Measurements from ENCODE around the gene FOXC1. TPM values are rescaled to one million over a fixed set of nuclear protein-coding genes. Genes with fewer than 3 reads are reported as not detected.

FOXC1 gene
- total and polyA plus RNA-seq, 4 donors = 0.08 to 0.33 (median 0.14) TPM

DNA sequence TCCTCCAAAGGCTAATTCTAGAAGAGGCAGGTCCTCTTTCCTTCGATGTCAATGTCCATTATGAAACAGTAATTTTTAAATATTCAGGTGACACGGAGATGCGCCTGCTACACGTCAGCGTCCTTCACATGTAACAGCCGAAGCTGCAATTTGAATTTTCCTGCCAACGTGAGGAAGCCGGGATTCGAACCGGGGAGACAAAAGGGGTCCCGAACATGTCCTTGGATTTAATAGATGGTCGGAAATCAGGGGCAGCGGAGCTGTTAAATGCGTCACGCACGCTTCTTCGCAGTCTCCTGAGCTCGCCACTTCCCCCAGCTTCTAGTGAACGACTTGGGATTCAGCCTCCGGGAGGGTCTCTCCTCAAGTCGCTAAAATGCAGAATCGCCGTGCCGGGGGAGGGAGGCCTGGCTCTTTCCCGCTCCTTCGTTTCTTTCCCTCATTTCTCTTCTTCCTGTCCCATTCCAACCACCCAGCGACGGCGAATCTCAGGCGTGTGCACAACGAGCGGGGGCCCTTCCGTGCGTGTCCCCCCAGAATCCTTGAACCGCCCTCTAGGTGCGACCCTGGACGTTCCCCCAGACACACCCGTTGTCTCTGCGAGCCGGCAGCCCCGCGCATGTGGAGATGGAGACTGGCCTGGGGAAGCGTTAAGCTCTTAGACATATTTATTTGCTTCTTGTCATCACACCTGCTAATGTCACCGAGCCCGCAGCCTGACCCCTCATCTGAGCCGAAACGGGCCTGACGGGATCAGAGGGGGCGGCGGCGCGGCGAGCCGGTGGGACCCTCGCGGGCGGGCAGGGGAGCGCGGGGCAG, 1.3 kb upstream of the FOXC1 start (continued):
- TF ChIP-seq, protein P1, sequence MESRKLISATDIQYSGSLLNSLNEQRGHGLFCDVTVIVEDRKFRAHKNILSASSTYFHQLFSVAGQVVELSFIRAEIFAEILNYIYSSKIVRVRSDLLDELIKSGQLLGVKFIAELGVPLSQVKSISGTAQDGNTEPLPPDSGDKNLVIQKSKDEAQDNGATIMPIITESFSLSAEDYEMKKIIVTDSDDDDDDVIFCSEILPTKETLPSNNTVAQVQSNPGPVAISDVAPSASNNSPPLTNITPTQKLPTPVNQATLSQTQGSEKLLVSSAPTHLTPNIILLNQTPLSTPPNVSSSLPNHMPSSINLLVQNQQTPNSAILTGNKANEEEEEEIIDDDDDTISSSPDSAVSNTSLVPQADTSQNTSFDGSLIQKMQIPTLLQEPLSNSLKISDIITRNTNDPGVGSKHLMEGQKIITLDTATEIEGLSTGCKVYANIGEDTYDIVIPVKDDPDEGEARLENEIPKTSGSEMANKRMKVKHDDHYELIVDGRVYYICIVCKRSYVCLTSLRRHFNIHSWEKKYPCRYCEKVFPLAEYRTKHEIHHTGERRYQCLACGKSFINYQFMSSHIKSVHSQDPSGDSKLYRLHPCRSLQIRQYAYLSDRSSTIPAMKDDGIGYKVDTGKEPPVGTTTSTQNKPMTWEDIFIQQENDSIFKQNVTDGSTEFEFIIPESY (IDR thresholded peaks at IDR 0.05) = no peak
- no peak for TF ChIP-seq YY1 (IDR thresholded peaks at IDR 0.05)

DNA sequence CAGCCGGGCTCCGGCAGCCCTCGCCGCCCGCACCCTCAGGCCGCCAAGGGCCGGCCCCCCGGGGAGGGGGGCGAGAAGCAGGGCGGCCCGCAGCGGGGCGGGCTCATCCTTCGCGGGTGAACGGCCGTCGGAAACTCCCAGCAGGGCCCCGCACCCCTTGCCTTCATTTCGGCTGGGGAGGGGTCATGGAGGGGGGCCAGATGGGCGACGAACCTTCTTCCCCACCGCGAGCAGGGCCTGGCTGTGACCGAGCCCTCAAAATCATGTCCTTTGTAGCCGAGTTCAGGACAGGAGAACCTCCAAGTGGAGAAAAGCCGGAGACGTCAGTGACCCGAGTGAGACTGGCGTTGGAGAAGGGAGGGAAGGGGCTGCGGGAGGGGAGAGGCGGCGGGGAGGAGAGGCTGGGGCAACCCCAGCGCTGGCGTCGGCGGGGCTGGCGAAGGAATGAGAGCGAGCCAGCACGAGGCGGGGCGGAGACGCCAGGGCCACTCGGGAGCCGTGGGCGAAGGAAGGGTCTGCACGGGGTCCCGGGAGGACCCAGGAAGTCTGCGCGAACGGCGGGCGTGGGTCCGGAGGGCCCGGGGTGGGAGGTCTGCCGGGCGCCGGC, 571 bp upstream of the FOXC1 start:
- TF ChIP-seq RXRA (IDR thresholded peaks at IDR 0.05) (no peak), HNF4G (IDR thresholded peaks at IDR 0.05) (no peak)
- TF ChIP-seq, protein P2, sequence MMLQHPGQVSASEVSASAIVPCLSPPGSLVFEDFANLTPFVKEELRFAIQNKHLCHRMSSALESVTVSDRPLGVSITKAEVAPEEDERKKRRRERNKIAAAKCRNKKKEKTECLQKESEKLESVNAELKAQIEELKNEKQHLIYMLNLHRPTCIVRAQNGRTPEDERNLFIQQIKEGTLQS (IDR thresholded peaks at IDR 0.05) = no peak
- no peaks in the 10 kb centered on the region for H3K36me3 ChIP-seq (ENCODE audit: control insufficient read depth in 4 of 4, insufficient read depth in 3 of 4, low read depth in 1 of 4, low read length in 3 of 4)
- H3K4me1 ChIP-seq (ENCODE audit: control insufficient read depth in 4 of 4, insufficient read depth in 4 of 4, low read length in 3 of 4) = peaks cover 29 to 60% (median 38%) of the 10 kb centered on the region in 4 donors
- peaks cover 0 to 29% (median 9%) of the 10 kb centered on the region in 4 donors for H3K27me3 ChIP-seq (ENCODE audit: control insufficient read depth in 4 of 4, insufficient read depth in 4 of 4, low read length in 3 of 4)
- whole genome bisulfite sequencing = 3% methylated on average over 58 of the region's 58 CpGs
- no peak overlapping the region for H3K27ac ChIP-seq (ENCODE audit: low read depth in 1 of 2, low read length in 2 of 2)
- no peak overlapping the region for H3K9ac ChIP-seq (ENCODE audit: low read depth in 1 of 2, low read length in 2 of 2)
- DNase-seq (ENCODE audit: low spot score) = no peak
- peaks cover 0 to 4% (median under 1%) of the 10 kb centered on the region in 4 donors for H3K9me3 ChIP-seq (ENCODE audit: control insufficient read depth in 4 of 4, low read length in 3 of 4)
- H3K4me3 ChIP-seq (ENCODE audit: low read depth in 1 of 3, low read length in 3 of 3) = peak overlapping the region in 1 of 3 donors; percentile 62

DNA sequence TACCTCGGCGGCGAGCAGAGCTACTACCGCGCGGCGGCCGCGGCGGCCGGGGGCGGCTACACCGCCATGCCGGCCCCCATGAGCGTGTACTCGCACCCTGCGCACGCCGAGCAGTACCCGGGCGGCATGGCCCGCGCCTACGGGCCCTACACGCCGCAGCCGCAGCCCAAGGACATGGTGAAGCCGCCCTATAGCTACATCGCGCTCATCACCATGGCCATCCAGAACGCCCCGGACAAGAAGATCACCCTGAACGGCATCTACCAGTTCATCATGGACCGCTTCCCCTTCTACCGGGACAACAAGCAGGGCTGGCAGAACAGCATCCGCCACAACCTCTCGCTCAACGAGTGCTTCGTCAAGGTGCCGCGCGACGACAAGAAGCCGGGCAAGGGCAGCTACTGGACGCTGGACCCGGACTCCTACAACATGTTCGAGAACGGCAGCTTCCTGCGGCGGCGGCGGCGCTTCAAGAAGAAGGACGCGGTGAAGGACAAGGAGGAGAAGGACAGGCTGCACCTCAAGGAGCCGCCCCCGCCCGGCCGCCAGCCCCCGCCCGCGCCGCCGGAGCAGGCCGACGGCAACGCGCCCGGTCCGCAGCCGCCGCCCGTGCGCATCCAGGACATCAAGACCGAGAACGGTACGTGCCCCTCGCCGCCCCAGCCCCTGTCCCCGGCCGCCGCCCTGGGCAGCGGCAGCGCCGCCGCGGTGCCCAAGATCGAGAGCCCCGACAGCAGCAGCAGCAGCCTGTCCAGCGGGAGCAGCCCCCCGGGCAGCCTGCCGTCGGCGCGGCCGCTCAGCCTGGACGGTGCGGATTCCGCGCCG, 994 bp downstream of the FOXC1 start:
- Histone ChIP-seq H3K27ac (ENCODE audit: low read depth in 1 of 2, low read length in 2 of 2) (no peak overlapping the region), H3K9ac (ENCODE audit: low read depth in 1 of 2, low read length in 2 of 2) (no peak overlapping the region), H3K4me3 (ENCODE audit: low read depth in 1 of 3, low read length in 3 of 3) (peak overlapping the region in 2 of 3 donors; percentile 6 to 62), H3K36me3 (ENCODE audit: control insufficient read depth in 4 of 4, insufficient read depth in 3 of 4, low read depth in 1 of 4, low read length in 3 of 4) (no peaks in the 10 kb centered on the region), H3K4me1 (ENCODE audit: control insufficient read depth in 4 of 4, insufficient read depth in 4 of 4, low read length in 3 of 4) (peaks cover 22 to 49% (median 34%) of the 10 kb centered on the region in 4 donors), H3K27me3 (ENCODE audit: control insufficient read depth in 4 of 4, insufficient read depth in 4 of 4, low read length in 3 of 4) (peaks cover 2 to 31% (median 16%) of the 10 kb centered on the region in 4 donors), H3K9me3 (ENCODE audit: control insufficient read depth in 4 of 4, low read length in 3 of 4) (peaks cover 0 to 9% (median 1%) of the 10 kb centered on the region in 4 donors)
- TF ChIP-seq GABPA (IDR thresholded peaks at IDR 0.05 in 1 of 2, conservative IDR thresholded peaks at IDR 0.05 in 1 of 2) (no peak), EGR1 (IDR thresholded peaks at IDR 0.05; ENCODE audit: low read depth in 2 of 2) (no peak), HNF4A (conservative IDR thresholded peaks at IDR 0.05) (no peak)
- DNase-seq (ENCODE audit: low spot score) = no peak
- WGBS = 7% methylated on average over 101 of the region's 101 CpGs

DNA sequence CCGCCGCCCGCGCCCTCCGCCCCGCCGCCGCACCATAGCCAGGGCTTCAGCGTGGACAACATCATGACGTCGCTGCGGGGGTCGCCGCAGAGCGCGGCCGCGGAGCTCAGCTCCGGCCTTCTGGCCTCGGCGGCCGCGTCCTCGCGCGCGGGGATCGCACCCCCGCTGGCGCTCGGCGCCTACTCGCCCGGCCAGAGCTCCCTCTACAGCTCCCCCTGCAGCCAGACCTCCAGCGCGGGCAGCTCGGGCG, 1.5 kb downstream of the FOXC1 start:
- Histone ChIP-seq H3K36me3 (ENCODE audit: control insufficient read depth in 4 of 4, insufficient read depth in 3 of 4, low read depth in 1 of 4, low read length in 3 of 4) (no peaks in the 10 kb centered on the region), H3K4me3 (ENCODE audit: low read depth in 1 of 3, low read length in 3 of 3) (peak overlapping the region in 1 of 3 donors; percentile 62), H3K9ac (ENCODE audit: low read depth in 1 of 2, low read length in 2 of 2) (no peak overlapping the region), H3K9me3 (ENCODE audit: control insufficient read depth in 4 of 4, low read length in 3 of 4) (peaks cover 0 to 9% (median 1%) of the 10 kb centered on the region in 4 donors), H3K27me3 (ENCODE audit: control insufficient read depth in 4 of 4, insufficient read depth in 4 of 4, low read length in 3 of 4) (peaks cover 2 to 26% (median 16%) of the 10 kb centered on the region in 4 donors), H3K4me1 (ENCODE audit: control insufficient read depth in 4 of 4, insufficient read depth in 4 of 4, low read length in 3 of 4) (peaks cover 22 to 49% (median 34%) of the 10 kb centered on the region in 4 donors), H3K27ac (ENCODE audit: low read depth in 1 of 2, low read length in 2 of 2) (no peak overlapping the region)
- no peak for DNase-seq (ENCODE audit: low spot score)
- TF ChIP-seq, protein P3, sequence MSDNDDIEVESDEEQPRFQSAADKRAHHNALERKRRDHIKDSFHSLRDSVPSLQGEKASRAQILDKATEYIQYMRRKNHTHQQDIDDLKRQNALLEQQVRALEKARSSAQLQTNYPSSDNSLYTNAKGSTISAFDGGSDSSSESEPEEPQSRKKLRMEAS (IDR thresholded peaks at IDR 0.05) = no peak
- TF ChIP-seq FOXA2 (IDR thresholded peaks at IDR 0.05) = no peak
- 6% methylated on average over 38 of the region's 38 CpGs for WGBS
